ENCODE measurements around the gene PTRH1. TPM values are rescaled to one million over a fixed set of nuclear protein-coding genes. Genes with fewer than 3 reads are reported as not detected.

Gene PTRH1
- total RNA-seq, 1 experiment from 2014 or later: 16.9 TPM

GRCh38 chr9:127751269-127752054 is 36.0 kb upstream of the PTRH1 start (continued):
- no peak for TF ChIP-seq ZNF121 (CRISPR knock-in tag; IDR thresholded peaks at IDR 0.05)
- no peak for TF ChIP-seq ZNF532 (CRISPR knock-in tag; IDR thresholded peaks at IDR 0.05; ENCODE audit: borderline replicate concordance)

GRCh38 chr9:127749090-127749787 is 33.8 kb upstream of the PTRH1 start:
- no peak for ATAC-seq
- POLR2A ChIA-PET: no interaction called here
- CTCF ChIA-PET: interaction anchor here (1.1 kb wide), 1 partner anchor 14 kb away, joined by 3 read pairs; the partner anchor contains the start of gene TOR2A
- 0 out of 2 replicates have a peak, but pooled peaks cover 3% of the 10 kb centered on the region for H3K4me1 Mint-ChIP-seq
- DNase-seq (ENCODE audit: low spot score): no peak
- H3K27ac Mint-ChIP-seq: no peak overlapping the region
- H3K4me3 Mint-ChIP-seq: no peak overlapping the region
- no peaks in the 10 kb centered on the region for H3K9me3 Mint-ChIP-seq
- TF ChIP-seq IRF1 (CRISPR knock-in tag; IDR thresholded peaks at IDR 0.05): no peak
- no peak for TF ChIP-seq CREB1 (CRISPR knock-in tag; IDR thresholded peaks at IDR 0.05)
- no peak for TF ChIP-seq ATF6 (CRISPR knock-in tag; IDR thresholded peaks at IDR 0.05)
- TF ChIP-seq ERG (CRISPR knock-in tag; IDR thresholded peaks at IDR 0.05): no peak
- H3K36me3 Mint-ChIP-seq: no peaks in the 10 kb centered on the region
- H3K27me3 Mint-ChIP-seq (ENCODE audit: low read depth): peaks cover 31% of the 10 kb centered on the region

GRCh38 chr9:127746959-127747569 is 31.6 kb upstream of the PTRH1 start:
- H3K4me3 Mint-ChIP-seq: no peak overlapping the region
- H3K4me1 Mint-ChIP-seq: 0 out of 2 replicates have a peak, but pooled peaks cover 3% of the 10 kb centered on the region
- no peak overlapping the region for H3K27ac Mint-ChIP-seq
- POLR2A ChIA-PET: no interaction called here
- H3K9me3 Mint-ChIP-seq: no peaks in the 10 kb centered on the region
- DNase-seq (ENCODE audit: low spot score): no peak
- H3K36me3 Mint-ChIP-seq: no peaks in the 10 kb centered on the region
- peak; percentile 3; the same call in 1 of the 2 replicates for ATAC-seq
- CTCF ChIA-PET: interaction anchor here (0.5 to 1.6 kb wide), 10 partner anchors 10 to 239 kb away, joined by 3 to 9 read pairs (median 3); partner anchors contain the start of genes CDK9 and TOR2A
- H3K27me3 Mint-ChIP-seq (ENCODE audit: low read depth): peaks cover 10% of the 10 kb centered on the region
- no peak for TF ChIP-seq TP53 (CRISPR knock-in tag; IDR thresholded peaks at IDR 0.05)
- no peak for TF ChIP-seq USF2 (CRISPR knock-in tag; IDR thresholded peaks at IDR 0.05)
- no peak for TF ChIP-seq JUN (CRISPR knock-in tag; IDR thresholded peaks at IDR 0.05)
- TF ChIP-seq ZNF317 (CRISPR knock-in tag; IDR thresholded peaks at IDR 0.05; ENCODE audit: borderline replicate concordance, low read depth): no peak
- TF ChIP-seq GRHL2 (CRISPR knock-in tag; IDR thresholded peaks at IDR 0.05; ENCODE audit: insufficient replicate concordance, severe bottlenecking): no peak
- no peak for TF ChIP-seq FOXP1 (CRISPR knock-in tag; IDR thresholded peaks at IDR 0.05; ENCODE audit: borderline replicate concordance)
- no peak for TF ChIP-seq TEAD1 (CRISPR knock-in tag; IDR thresholded peaks at IDR 0.05)
- no peak for TF ChIP-seq ATF6 (CRISPR knock-in tag; IDR thresholded peaks at IDR 0.05)
- no peak for TF ChIP-seq SMAD4 (CRISPR knock-in tag; IDR thresholded peaks at IDR 0.05)
- TF ChIP-seq ATF3 (CRISPR knock-in tag; conservative IDR thresholded peaks at IDR 0.05): no peak
- no peak for TF ChIP-seq ATF1 (CRISPR knock-in tag; IDR thresholded peaks at IDR 0.05)
- TF ChIP-seq ZMAT4 (CRISPR knock-in tag; IDR thresholded peaks at IDR 0.05): no peak

Data from WTC11 (cell line).